CD4-positive, alpha-beta T cell treated with Interleukin-15 for 4 hours (primary cell): Measurements from ENCODE around the gene USP6NL.

ENCODE experiments used
- DNase-seq: peaks from one replicate; pipeline ENCODE4 v3.0.0-alpha.2; 2020; ENCODE audit warnings: low spot score

The USP6NL gene

GRCh38 chr10:11478807-11479206 is 132.6 kb downstream of the USP6NL start:
- DNase-seq: no peak

GRCh38 chr10:11475831-11476434 is 135.5 kb downstream of the USP6NL start:
- DNase-seq: no peak

- DNase-seq: no peak
Observed at GRCh38 chr10:11473128-11473760, 138.2 kb downstream of the USP6NL start.

DNA sequence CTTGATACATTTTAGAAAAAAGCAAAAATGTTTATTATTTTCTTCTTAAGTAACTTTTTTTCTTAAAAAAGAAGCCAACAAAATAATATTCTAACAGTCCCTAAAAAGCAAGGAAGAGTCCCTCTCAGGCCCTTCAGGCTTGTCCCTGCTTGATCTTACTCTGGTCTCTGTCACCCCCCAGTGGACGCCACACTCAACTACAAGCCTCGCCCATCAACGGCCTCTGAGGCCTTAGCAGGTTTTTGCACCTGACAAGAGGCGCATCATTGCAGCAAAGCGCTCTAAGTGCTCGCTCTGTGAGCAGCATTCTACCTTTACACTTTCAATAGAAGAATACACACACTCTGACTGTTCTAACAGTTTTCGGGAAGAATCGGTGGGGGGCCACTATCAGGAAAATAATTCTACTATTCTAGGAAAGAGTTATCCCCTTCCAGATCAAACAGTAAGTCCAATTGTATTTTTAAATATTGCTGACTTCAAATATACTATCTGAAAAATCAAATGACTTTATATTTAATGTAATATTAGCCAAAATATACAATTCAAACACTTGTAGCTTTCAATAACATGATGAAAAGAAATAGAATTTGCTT is 139.2 kb downstream of the USP6NL start:
- DNase-seq: peak; percentile 75

- no peak for DNase-seq
Observed at GRCh38 chr10:11469575-11470391, 141.7 kb downstream of the USP6NL start.

DNA sequence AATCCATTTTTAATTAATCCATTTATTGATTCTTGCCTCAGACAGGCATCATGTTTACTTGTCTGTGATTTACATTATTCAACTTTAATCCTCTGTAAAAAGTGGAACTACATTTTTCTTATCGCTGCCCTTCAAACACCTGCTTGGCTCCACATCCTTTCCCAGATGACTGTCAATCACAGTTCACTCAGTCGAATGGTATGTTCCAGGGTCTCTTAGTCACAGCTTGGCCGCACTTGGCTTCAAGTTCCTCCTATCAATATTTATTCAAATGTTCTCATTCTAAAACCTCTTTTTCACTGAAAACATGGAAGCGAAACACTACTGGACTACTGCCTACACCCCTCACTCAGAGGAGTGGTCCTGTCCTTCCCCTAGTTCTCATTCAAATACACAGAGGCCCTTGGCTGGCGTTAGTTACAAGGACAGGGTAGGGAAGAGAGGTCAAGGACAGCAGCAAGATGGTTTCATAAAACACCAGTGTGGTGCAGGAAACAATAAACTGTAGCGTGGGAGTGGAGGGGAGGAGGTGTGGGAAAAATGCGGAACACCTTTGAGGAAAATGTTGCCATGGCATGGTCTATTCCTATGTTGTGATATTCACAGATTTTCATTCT is 143.2 kb downstream of the USP6NL start:
- DNase-seq: no peak

- no peak for DNase-seq
Observed at GRCh38 chr10:11465406-11465805, 146.0 kb downstream of the USP6NL start.

GRCh38 chr10:11463111-11463510 is 148.3 kb downstream of the USP6NL start:
- no peak for DNase-seq

DNA sequence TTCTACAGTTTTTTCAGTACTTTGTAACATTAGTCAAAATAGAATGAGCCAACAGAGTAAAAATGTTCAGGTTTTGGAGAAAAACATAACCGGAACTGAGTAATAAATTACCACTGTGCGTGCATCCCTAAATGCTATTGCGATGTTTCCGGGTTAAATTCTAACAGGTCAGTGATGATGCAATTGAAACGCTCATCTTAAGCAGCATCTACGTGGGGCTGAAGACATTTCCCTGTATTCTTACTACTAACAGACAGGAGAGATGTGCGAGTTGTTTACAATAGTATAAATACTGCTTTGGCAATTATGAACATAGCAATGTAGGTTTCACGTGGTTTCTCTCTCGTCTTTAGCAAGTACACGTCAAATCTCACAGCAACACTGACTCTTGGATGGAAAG is 149.4 kb downstream of the USP6NL start:
- no peak for DNase-seq

GRCh38 chr10:11457336-11457735 is 154.1 kb downstream of the USP6NL start:
- DNase-seq: no peak

DNA sequence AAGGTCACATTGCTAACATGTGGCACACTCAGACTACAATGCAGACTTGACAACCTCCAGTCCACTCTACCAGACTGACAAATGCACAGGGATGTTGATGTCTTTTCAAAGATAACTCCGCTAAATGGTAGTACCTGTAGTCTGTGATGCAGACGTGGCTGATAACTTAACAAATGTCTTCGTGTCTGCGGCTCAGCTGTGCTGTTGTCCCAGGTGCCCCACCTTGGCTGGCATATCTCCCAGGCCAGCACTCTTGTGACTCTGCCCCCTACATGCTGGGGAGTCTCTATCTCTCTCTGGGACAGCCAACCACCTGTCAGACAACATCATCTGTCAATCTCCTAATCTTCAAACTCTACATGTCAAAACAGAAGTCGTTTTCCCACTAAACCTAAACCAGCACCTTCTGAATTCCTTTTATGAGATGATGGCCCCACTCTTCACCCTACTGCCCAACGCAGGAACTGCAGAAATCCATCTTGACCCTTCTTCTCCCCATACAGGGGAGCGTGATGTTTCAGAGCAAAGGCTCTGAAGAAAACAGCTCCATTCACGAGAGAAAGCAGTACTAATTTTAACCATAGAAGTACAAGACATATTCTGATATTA is 156.4 kb downstream of the USP6NL start:
- DNase-seq: no peak

DNA sequence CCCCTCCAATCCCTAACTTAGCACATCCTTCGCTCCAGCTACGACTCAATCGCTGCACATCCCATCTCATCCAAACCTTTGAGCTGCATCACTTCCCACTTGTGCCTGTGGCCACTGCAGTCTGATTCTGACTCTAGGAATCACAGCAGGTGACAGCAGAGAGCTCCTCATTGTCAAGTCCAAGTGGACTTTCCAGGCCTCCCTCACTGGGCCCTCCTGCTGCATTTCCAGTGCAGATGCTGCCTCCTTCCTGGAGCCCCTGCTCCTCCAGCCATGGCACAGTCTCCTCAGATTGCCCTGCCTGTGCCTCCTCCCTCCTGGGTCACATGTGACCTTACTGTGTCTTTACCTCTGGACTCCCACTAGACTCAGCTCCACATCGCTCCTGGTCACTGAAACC is 157.3 kb downstream of the USP6NL start:
- no peak for DNase-seq

DNA sequence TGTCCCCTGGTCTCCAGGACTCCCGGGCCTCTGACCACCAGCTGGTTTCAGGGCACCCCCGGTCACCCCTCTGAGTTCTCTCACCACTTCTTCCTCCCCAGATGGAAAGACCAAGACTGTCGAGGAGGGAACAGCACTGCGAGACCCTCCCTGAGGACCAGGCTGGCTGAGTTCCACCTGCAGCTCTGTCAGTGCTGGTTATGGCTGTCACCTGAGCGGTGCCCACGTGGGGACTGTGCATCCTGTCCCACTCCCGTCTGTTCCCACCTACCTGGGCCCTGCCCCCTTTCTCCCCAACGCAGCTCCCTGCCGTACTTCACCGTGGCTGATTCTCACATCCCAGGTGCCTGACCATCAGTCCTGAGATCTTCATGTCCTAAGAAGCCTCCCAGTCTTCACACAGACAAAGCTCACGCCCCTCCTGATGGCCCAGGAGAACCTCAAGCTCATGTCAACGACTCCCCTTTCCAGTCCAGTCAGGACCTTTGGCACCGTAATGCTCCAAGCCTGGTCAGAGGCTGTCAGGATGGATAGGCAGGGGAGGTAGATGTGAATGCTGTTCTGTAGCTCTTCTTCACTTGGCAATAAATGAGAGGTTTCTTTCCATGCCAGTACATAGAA is 159.7 kb downstream of the USP6NL start:
- no peak for DNase-seq

GRCh38 chr10:11450427-11450826 is 161.0 kb downstream of the USP6NL start:
- no peak for DNase-seq

- no peak for DNase-seq
Observed at GRCh38 chr10:11449761-11450160, 161.7 kb downstream of the USP6NL start.

DNA sequence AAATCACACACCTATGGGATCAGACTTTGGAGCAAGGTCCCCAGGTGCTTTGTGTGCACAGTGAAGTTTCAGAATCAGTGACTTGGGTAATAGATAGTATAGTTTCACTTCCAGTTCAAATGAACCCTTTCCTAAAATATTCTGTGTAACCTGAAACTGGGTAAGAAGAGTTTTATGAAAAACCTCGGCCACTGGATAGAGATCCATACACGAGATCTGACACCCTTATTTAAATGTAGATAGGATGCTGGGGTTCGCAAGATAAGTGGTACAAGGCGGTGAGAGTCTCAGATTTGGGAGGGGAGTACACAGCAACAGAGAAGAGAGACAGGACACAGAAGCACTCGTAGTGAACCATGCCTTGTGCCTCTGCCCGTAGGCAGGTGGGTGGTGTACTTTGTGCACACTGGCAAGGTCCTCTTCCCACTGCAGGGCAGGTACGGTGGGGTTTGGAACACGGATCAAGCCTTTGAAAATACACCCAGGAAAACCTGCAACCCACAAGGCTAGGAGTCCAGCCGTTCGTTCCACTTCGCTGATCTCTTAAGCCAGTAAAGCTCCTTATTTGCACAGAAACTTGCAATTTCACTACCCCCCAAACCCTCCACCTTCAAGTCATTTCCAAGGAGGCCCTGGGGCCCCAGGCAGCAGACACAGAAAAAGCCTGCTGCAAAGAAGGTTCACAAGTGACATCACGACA is 162.8 kb downstream of the USP6NL start:
- no peak for DNase-seq

DNA sequence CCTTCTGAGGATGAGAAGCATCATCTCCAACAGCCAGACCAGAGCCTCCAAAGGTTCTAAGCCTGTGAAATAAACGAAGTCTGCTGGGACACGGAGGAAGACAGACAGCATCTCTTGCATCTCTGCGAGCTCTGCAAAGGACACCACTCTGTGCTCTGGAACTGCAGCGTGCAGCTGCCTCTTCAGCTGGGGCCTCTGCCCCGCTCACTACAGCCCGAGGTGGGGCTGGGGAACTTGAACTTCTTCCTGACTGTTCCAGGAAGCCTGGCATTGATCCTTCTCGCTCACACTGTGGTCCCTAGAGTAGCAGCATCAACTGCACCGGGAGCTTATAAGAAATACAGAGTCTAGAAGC is 163.3 kb downstream of the USP6NL start:
- DNase-seq: no peak

GRCh38 chr10:11447586-11447985 is 163.9 kb downstream of the USP6NL start:
- no peak for DNase-seq

DNA sequence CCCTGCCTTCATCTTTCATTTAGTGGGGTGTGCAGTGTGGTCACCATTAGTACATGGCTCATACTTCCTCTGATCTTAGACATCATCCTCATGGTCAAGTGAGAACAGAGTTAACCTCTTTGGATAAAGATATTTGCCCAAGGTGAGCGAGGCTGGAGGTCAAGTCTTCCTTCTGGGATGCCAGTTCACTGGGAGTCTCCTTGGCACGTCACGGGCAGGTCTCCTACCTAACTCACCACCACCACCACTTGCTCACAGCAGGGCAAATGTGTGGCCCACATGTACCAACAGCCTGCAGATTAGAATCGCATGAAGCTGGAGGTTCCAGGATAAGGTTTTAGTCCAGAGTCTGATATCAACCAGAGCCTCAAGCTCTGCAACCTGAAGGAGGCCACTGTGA is 164.6 kb downstream of the USP6NL start:
- no peak for DNase-seq

DNA sequence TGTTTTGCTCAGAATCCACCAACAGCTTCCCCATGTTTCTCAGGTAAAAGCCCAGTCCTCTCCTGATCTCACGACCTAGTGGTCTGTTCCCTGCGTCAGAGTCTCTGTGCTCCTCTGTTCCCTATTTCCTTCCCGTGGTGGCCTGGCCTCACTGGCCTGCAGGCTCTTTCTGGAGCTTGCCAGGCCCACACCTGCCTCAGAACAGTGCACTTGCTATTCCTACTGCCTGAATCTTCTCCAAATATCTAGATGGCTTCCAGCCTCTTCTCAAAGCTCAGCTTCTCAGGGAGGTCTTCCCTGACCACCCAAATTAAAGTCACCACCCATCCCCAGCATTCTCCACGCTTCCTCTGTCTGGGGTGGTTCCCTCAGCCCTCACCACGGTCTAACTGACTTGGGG is 165.3 kb downstream of the USP6NL start:
- no peak for DNase-seq
